Measurements from ENCODE around the gene PNPLA7.
"Not testable (repeated sequence)": the region's sequence is repeated elsewhere in the genome, so short reads cannot be mapped to it uniquely, and the experiment has no call there.

DNA sequence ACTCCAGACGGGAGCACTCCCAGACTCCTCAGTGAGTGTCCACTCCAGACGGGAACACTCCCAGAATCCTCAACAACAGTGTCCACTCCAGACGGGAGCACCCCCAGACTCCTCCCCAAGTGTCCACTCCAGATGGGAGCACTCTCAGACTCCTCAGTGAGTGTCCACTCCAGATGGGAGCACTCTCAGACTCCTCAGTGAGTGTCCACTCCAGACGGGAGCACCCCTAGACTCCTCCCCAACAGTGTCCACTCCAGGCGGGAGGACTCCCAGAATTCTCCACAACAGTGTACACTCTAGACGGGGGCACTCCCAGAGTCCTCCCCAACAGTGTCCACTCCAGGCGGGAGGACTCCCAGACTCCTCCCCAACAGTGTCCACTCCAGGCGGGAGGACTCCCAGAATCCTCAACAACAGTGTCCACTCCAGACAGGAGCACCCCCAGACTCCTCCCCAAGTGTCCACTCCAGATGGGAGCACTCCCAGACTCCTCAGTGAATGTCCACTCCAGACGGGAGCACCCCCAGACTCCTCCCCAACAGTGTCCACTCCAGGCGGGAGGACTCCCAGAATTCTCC lies 17.2 kb downstream of the PNPLA7 start:
- not testable (repeated sequence) for TF ChIP-seq POLR2A (IDR thresholded peaks at IDR 0.05)
- TF ChIP-seq, protein P1, sequence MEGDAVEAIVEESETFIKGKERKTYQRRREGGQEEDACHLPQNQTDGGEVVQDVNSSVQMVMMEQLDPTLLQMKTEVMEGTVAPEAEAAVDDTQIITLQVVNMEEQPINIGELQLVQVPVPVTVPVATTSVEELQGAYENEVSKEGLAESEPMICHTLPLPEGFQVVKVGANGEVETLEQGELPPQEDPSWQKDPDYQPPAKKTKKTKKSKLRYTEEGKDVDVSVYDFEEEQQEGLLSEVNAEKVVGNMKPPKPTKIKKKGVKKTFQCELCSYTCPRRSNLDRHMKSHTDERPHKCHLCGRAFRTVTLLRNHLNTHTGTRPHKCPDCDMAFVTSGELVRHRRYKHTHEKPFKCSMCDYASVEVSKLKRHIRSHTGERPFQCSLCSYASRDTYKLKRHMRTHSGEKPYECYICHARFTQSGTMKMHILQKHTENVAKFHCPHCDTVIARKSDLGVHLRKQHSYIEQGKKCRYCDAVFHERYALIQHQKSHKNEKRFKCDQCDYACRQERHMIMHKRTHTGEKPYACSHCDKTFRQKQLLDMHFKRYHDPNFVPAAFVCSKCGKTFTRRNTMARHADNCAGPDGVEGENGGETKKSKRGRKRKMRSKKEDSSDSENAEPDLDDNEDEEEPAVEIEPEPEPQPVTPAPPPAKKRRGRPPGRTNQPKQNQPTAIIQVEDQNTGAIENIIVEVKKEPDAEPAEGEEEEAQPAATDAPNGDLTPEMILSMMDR (IDR thresholded peaks at IDR 0.05 in 8 of 11, conservative IDR thresholded peaks at IDR 0.05 in 3 of 11) = not testable (repeated sequence)

All from spleen (tissue), 7 donors.